ENCODE data around the gene GRHPR.

Gene GRHPR

DNA sequence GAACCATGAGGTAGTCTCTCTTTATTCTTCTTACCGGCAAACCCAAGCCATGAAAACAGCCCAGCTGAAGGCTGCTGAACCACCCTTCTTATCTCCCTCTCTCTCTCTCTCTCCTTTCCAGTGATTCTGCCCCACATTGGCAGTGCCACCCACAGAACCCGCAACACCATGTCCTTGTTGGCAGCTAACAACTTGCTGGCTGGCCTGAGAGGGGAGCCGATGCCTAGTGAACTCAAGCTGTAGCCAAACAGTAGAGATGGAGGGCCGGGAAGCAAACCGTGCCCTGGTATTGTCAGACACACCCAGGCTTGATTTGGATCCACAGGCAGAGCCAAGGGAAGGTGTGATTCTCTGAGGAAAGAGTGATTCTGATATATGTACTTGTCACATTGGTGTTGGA lies 14.0 kb downstream of the GRHPR start:
- no peak for DNase-seq (ENCODE audit: extremely low read depth, low read depth)
- H3K4me3 ChIP-seq (replicated peaks; ENCODE audit: low read depth, low read length) = no peak overlapping the region
- TF ChIP-seq, protein P1, sequence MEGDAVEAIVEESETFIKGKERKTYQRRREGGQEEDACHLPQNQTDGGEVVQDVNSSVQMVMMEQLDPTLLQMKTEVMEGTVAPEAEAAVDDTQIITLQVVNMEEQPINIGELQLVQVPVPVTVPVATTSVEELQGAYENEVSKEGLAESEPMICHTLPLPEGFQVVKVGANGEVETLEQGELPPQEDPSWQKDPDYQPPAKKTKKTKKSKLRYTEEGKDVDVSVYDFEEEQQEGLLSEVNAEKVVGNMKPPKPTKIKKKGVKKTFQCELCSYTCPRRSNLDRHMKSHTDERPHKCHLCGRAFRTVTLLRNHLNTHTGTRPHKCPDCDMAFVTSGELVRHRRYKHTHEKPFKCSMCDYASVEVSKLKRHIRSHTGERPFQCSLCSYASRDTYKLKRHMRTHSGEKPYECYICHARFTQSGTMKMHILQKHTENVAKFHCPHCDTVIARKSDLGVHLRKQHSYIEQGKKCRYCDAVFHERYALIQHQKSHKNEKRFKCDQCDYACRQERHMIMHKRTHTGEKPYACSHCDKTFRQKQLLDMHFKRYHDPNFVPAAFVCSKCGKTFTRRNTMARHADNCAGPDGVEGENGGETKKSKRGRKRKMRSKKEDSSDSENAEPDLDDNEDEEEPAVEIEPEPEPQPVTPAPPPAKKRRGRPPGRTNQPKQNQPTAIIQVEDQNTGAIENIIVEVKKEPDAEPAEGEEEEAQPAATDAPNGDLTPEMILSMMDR (IDR thresholded peaks at IDR 0.05; ENCODE audit: low read depth, low read length, missing control alignments) = no peak

DNA sequence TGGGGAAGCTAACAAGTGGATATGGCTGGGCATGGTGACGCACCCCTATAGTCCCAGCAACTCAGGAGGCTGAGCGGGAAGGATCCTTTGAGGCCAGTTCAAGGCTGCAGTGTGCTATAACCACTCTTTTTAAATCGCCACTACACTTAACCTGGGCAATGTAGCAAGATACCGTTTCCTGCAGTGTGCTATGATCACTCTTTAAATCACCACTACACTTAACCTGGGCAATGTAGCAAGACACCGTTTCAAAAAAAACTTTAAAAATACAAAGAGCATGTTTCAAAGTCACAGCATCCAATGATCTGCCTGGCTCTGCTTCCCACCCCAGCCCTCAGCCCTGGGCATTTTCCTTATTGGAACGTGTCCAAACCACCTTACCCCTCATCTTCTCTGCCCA lies 14.5 kb downstream of the GRHPR start:
- no peak for DNase-seq (ENCODE audit: extremely low read depth, low read depth)
- TF ChIP-seq, protein P1 (IDR thresholded peaks at IDR 0.05; ENCODE audit: low read depth, low read length, missing control alignments) = no peak
- H3K4me3 ChIP-seq (replicated peaks; ENCODE audit: low read depth, low read length) = no peak overlapping the region

DNA sequence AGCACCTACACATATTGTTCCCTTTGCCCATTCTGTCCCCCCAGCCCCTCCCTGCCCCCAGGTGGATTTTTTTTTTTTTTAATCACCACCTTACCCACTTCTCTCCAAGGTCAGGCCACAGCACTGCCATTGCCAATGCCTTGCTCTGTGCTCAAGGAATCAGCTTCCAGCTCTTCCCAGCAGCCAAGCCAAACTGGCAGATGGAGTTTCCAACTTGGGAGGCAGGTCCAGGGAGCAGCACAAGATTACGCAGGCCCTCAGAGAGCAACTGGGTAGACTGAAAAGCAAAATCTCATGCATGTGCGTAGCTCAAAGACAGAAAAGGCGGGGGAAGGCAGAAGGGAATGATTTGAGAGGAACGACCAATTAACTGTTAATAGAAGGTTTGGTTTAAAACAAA lies 15.1 kb downstream of the GRHPR start:
- no peak for DNase-seq (ENCODE audit: extremely low read depth, low read depth)
- no peak overlapping the region for H3K4me3 ChIP-seq (replicated peaks; ENCODE audit: low read depth, low read length)
- TF ChIP-seq, protein P1 (IDR thresholded peaks at IDR 0.05; ENCODE audit: low read depth, low read length, missing control alignments) = no peak

DNA sequence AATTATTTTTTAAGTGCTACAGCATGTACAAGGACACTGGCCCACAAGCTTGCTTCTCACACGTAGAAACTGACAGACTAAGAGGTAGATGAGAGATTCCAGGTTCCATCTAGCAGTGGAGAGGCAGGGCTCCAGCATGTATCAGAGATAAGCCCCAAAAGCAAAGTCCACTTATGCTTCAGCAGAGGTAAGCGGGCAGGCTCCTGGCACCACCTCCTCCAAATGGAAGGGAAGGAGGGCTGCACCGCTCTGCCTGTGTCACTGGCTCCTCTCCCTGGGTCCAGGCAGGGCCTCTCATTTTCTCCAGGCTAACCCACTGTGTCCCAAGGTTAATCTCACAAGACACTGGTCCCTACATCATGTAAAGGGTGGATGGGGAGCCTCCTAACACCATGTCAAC lies 15.9 kb downstream of the GRHPR start:
- no peak overlapping the region for H3K4me3 ChIP-seq (replicated peaks; ENCODE audit: low read depth, low read length)
- DNase-seq (ENCODE audit: extremely low read depth, low read depth) = no peak
- TF ChIP-seq, protein P1 (IDR thresholded peaks at IDR 0.05; ENCODE audit: low read depth, low read length, missing control alignments) = no peak

DNA sequence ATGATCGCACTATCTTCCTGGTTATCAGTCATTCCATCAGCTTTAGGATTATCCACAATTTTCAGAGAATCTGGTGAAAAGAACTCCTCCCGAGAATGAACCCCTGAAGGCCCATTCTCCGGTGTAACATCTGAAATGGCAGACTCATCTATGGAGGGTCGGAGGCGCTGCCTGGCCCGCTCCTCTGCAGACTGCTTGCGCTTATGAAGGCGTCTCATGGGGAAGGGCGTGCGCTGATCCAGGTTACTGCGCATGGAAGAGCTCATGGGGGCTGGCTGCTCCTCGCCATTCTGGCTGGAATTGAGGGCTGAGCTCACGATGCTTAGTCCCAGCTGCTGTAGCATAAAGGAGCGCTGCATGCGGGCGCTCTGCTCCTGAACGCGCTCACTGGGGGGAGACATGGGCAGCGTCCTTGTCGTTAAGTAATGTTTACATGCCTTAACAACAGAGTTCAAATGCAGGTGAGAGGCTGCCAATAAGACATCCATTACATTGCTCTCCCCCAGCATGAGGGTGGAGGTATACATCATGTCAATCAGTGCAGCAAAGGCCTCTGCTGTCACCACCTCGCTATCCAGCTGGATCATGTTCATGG lies 19.4 kb downstream of the GRHPR start:
- no peak overlapping the region for H3K4me3 ChIP-seq (replicated peaks; ENCODE audit: low read depth, low read length)
- DNase-seq (ENCODE audit: extremely low read depth, low read depth) = no peak
- TF ChIP-seq, protein P1 (IDR thresholded peaks at IDR 0.05; ENCODE audit: low read depth, low read length, missing control alignments) = no peak

DNA sequence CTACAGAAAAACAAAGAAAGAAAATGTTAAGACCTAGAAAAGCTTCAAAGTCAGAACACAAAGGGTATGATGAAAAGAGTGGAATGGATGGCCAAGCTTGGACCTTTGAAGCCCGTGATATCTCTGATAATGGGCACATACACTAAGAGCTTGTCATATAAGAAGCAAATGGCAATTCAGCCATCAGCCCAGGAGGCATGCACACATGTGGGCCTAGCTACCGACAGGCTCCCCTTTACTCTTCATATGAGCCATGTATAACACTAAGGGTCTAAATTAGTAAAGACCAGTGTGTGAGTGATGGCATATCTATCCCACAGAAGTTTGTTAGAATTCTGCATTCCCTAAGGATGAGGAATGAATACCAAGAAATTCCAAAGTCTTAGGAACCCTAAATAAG lies 20.1 kb downstream of the GRHPR start:
- TF ChIP-seq, protein P1 (IDR thresholded peaks at IDR 0.05; ENCODE audit: low read depth, low read length, missing control alignments) = no peak
- H3K4me3 ChIP-seq (replicated peaks; ENCODE audit: low read depth, low read length) = no peak overlapping the region
- no peak for DNase-seq (ENCODE audit: extremely low read depth, low read depth)

DNA sequence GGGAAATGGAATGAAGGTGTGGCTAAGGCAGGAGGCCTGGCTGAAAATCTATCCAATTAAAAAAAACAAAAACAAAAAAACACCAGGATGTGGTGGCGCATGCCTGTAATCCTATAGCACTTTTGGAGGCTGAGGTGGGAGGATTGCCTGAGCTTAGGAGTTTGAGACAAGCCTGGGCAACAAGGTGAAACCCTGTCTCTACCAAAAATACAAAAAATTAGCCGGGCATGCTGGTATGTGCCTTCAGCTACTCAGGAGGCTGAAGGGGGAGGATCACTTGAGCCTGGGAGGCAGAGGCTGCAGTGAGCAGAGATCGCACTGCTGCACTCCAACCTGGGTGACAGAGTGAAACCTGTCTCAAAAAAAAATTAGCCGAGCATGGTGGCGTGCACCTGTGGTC lies 21.1 kb downstream of the GRHPR start:
- no peak overlapping the region for H3K4me3 ChIP-seq (replicated peaks; ENCODE audit: low read depth, low read length)
- TF ChIP-seq, protein P1 (IDR thresholded peaks at IDR 0.05; ENCODE audit: low read depth, low read length, missing control alignments) = no peak
- DNase-seq (ENCODE audit: extremely low read depth, low read depth) = no peak

Data from HFF-Myc (cell line).